Measurements from ENCODE around the gene ZBTB44.
"Not testable (repeated sequence)": the region's sequence is repeated elsewhere in the genome, so short reads cannot be mapped to it uniquely, and the experiment has no call there.

Gene ZBTB44

GRCh38 chr11:130310622-130311021 is 4.1 kb downstream of the ZBTB44 start:
- DNase-seq = no peak

DNA sequence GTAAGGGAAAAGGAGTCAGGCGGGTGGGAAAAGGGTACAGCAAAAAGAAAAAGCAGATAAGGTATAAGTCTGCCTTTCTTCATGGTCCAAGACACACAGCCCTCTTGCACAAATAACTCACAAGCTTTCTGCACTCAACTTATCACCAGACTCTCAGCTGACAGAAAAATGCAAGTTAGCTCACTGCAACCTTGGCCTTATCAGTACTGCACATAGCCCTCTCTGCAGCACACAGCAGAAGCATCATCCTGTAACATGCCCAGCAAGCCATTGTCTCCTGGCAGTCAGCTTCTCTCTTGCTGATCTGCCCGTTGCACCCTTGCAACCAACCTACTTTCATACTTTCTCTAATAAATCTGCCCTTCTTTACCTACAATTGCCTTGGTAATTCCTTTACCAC is 5.8 kb downstream of the ZBTB44 start:
- DNase-seq = no peak

DNA sequence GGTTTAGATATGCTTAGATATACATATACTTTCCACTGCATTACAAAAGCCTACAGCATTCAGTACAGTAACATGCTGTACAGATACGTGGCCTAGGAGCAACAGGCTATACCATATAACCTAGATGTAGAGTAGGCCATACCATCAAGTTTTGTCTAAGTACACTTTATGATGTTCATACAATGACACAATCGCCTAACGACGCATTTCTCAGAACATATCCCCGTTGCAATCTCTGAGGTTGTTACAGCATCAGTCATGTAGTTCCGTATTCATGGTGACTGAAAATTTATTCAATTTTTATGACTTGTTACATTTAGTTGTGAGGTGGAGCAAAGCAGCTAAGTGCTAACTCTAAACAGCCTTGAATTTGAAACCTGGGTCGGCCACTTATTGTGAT is 6.7 kb downstream of the ZBTB44 start:
- DNase-seq = no peak

DNA sequence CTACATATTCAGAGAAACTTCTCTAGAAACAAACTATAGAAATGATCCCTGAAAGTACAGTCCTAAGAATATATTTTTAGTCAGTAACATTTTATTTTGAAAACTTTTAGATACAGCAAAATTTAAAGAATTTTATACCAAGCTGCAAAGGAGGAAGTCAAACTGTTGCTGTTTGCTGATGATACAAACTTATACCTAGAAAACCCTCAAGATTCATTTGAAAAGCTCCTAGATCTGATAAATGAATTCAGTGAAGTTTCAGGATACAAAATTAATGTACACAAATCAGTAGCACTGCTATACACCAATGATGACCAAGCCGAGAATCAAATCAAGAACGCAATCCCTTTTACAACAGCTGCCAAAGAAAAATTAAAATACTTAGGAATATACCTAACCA is 10.1 kb downstream of the ZBTB44 start:
- DNase-seq = no peak

- DNase-seq = no peak
These were observed 13.7 kb downstream of the ZBTB44 start for GRCh38 chr11:130301002-130301401.

DNA sequence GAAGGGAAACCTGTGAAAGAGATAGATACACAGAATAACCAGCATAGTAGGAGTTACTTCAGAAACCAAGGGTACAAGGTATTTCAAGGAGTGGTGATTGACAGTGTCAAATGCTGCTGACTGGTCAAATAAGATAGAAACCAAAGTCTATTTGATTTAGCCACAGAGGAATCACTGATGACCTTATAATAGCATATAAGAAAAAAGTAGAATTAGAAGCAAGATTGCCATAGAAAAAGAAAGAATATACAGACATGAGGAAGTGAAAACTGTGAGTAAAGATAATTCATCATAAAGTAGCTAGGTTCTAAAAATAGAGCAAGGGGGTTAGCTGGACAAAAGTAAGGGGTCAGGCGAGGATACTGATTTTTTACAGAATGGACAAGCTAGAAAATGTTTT is 14.2 kb downstream of the ZBTB44 start:
- DNase-seq = no peak

DNA sequence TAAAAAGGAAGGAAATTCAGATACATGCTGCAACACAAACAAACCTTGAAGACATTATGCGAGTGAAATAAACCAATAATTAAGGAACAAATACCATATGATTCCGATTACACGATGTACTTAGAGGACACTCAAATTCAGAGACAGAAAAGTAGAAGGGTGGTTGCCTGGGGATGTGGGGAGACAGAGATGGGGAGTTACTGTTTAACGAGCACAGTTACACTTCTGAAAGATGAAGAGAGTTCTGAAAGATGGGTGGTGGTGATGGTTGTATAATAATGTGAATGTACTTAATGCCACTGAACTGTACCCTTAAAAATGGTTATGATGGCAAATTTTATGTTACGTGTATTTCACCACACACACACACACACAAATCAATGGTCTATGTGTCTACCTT is 14.7 kb downstream of the ZBTB44 start:
- no peak for DNase-seq

- DNase-seq = no peak
These were observed 19.1 kb downstream of the ZBTB44 start for GRCh38 chr11:130295657-130296056.

DNA sequence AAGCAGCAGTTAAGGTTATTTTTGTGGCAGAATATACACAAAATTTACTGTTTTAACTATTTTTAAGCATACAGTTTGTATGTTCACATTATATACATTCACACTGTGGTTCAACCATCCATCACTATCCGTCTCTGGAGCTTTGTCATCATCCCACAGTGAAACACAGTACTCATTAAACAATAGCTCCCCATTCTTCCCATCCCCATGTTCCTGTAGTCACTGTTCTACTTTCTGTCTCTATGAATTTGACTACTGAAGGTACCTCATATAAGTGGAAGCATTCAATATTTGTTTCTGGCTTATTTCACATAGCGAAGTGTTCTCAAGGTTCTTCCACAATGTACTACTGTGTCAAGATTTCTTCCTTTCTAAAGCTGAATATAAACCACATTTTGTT is 32.6 kb downstream of the ZBTB44 start:
- DNase-seq = no peak

DNA sequence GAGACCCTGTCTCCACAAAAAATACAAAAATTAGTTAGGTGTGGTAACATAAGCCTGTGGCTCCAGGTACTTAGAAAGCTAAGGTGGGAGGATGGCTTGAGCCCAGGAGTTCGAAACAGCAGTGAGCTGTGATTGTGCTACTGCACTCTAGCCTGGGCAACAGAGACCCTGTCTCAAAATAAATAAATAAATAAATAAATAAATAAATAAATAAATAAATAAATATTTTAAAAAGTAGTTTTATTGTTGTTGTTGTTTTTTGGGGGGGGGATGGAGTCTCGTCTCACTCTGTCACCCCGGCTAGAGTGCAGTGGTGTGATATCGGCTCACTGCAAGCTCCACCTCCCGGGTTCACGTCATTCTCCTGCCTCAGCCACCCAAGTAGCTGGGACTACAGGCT is 33.4 kb downstream of the ZBTB44 start:
- DNase-seq = not testable (repeated sequence)

GRCh38 chr11:130279989-130280388 is 34.7 kb downstream of the ZBTB44 start:
- no peak for DNase-seq

- DNase-seq = no peak
These were observed 36.0 kb downstream of the ZBTB44 start for GRCh38 chr11:130278745-130279144.

DNA sequence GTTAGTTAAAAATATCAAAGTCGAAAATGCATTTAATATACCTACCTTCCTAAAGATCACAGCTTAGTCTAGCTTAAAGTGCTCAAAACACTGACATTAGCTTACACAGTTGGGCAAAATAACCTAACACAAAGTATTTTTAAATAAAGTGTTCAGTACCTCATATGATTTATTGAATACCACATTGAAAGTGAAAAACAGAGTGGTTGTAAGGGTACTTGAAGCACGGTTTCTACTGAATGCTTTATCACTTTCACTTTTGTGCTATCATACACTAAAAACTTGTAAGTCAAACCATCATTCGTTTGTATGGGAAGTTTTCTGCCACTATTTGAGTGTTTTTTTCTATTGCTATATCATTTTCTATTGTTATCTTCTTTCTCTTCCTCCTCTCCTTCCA is 36.6 kb downstream of the ZBTB44 start:
- no peak for DNase-seq

- DNase-seq = no peak
These were observed 42.4 kb downstream of the ZBTB44 start for GRCh38 chr11:130272336-130272735.

DNA sequence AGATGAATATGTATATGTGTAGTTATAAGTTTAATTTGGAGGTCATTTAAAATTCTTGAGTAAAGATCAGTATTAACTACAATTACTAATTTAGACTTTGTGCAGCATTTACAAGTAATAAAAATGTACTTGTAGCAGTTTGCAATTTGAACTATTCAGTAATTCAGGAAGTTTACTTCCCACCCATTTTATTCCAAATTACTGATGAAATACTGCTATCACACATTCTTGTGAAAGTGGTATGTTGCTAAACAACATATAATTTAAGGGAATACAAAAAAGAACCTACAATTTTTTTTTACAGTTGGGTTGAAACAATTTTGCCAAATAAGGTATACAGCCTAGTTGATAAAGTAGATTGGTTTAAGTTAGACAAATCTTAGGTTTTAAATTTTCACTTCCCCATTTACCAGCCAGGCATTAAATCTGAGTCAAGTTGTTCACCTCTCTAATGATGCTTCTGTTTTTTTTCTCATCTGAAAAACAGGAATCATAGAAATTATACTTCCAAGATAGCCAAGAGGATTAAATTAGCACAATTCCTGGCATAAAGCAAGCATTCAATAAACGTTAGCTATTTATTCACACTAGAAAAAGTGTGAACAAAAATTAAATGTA is 45.3 kb downstream of the ZBTB44 start:
- DNase-seq = no peak

GRCh38 chr11:130263351-130263750 is 51.4 kb downstream of the ZBTB44 start:
- no peak for DNase-seq

- no peak for DNase-seq
These were observed 52.3 kb downstream of the ZBTB44 start for GRCh38 chr11:130262424-130262823.

DNA sequence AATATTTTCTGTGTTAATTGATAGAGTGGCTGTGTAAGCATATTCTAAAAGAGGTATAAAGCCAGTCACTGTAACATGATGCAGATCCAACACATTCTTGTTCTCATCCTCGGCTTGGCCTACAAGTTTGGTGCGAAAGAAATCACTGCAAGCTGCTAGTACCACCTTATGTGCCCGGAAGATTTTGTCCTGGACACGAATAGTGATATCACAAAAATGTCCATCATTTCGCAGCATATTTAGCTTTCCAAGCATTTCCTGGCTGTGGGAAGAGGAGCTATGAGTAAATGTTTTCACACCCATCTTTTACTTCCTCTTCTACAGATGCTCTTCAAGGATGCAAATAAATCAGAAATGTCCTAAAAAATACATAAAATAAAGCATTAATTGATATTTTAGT is 53.1 kb downstream of the ZBTB44 start:
- DNase-seq = no peak

DNA sequence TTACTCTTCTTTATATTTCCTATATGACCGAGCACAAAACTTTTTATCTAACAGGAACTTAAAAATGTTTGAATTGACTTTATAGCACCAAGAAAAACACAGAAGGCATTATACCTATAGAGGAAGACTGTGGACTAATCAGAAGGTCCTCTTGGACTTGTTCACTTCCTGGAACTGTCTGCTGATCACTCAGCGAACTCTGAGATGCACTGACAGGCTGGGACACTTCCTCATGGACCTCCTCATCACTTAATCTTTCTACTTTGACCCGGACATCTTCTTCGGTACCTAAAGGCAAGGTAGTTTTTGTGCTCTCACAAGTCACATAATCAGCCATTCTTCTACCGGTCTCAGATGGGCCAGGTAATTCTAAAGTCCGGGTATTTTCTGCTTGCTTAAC is 54.0 kb downstream of the ZBTB44 start:
- DNase-seq = no peak

DNA sequence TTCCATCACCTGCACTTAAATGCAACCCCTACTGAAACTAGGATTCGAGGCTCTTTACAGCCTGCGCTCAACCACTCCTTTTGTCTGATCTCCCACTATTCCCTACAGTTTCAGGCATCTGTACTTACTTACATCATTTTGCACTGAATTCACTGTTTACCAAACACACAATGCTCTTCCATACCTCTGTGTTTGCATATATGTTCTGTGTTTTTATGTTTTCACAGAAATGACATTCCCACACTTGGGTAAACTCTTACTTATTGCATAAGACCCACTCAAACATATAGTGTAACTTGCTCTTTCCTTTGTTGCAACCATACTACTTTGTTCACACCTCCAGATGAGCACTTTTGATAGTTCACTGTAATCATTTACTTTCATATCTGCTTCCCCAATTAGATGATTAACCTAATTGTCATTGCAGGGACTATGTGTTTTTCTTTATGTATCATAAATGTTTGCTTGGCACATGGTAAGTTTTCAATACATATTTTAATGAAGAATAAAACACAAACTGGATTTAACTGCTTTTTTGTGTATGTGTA is 54.6 kb downstream of the ZBTB44 start:
- no peak for DNase-seq

GRCh38 chr11:130251763-130252162 is 63.0 kb downstream of the ZBTB44 start:
- not testable (repeated sequence) for DNase-seq

- not testable (repeated sequence) for DNase-seq
These were observed 64.8 kb downstream of the ZBTB44 start for GRCh38 chr11:130249929-130250328.

DNA sequence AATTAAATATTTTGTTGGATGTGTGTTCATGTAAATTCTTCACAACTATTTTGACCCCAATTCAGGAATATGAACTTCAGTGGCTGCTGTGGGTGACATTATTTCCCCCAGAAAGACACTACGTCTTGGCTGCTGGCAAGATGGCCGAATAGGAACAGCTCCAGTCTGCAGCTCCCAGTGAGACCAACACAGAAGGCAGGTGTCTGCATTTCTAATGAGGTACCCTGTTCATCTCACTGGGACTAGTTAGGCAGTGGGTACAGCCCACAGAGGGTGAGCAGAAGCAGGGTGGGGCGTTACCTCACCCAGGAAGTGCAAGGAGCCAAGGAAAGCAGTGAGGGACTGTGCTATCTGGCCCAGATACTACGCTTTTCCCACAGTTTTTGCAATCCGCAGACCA is 65.3 kb downstream of the ZBTB44 start:
- DNase-seq = no peak

- DNase-seq = no peak
These were observed 67.4 kb downstream of the ZBTB44 start for GRCh38 chr11:130247319-130247718.

- DNase-seq = no peak
These were observed 68.0 kb downstream of the ZBTB44 start for GRCh38 chr11:130246738-130247137.

Measured in C1 segment of cervical spinal cord (tissue), 14 donors.